Spinal cord (tissue), 10 donors: Measurements from ENCODE around the gene UNC119B. TPM values are rescaled to one million over a fixed set of nuclear protein-coding genes. Genes with fewer than 3 reads are reported as not detected.

Source experiments
- DNase-seq, 6 donors: peaks; one replicate each; pipeline versions ENCODE4 v3.0.0 to v3.0.0-alpha.2; 2013 to 2015; ENCODE audit warnings: low spot score in 6 of 6, low read depth in 4 of 6
- H3K27ac ChIP-seq: one replicate; pipeline ENCODE4 v1.5.1; 2013; ENCODE audit warnings: low read depth, low read length, control low read depth
- H3K27me3 ChIP-seq: one replicate; pipeline ENCODE4 v1.6.1; 2013; ENCODE audit warnings: low read length; ENCODE audit not compliant: control insufficient read depth, insufficient read depth
- H3K36me3 ChIP-seq: one replicate; pipeline ENCODE4 v1.6.1; 2013; ENCODE audit warnings: low read length; ENCODE audit not compliant: control insufficient read depth, insufficient read depth
- H3K4me1 ChIP-seq: one replicate; pipeline ENCODE4 v1.6.1; 2013; ENCODE audit warnings: low read length; ENCODE audit not compliant: control insufficient read depth, insufficient read depth
- H3K4me3 ChIP-seq: one replicate; pipeline ENCODE4 v1.5.1; 2013; ENCODE audit warnings: low read depth, low read length, control low read depth
- H3K9me3 ChIP-seq: one replicate; pipeline ENCODE4 v1.6.1; 2013; ENCODE audit warnings: low read length; ENCODE audit not compliant: control insufficient read depth, insufficient read depth
- WGBS: methylation state at CpG from one replicate; pipeline ENCODE4 v1.1.5; 2013; ENCODE audit warnings: missing lambda C conversion rate; ENCODE audit not compliant: insufficient coverage; 5-methylcytosine and 5-hydroxymethylcytosine counted together
- polyA plus RNA-seq, 2 donors: library from polyadenylated mRNA; unstranded; fragments of 120-200 nt; gene quantifications; one replicate each; pipeline ENCODE4 v1.2.1, GENCODE V29; 2013; ENCODE audit not compliant: insufficient read length in 2 of 2
- total RNA-seq, 2 donors: library from RNA; depleted of rRNA in 1 of 2; stranded (reverse); fragments of 120-200 nt in 1 of 2; fragments of >200 nt in 1 of 2; gene quantifications; one replicate each; pipeline versions ENCODE4 v1.2.3 to v1.2.4, GENCODE V29; 2013 to 2014
- donor health status: healthy.

The UNC119B gene
- total and polyA plus RNA-seq, 4 donors: 19.1 to 41.9 (median 33.0) TPM

GRCh38 chr12:120759591-120760348, 49.5 kb downstream of the UNC119B start:
- Histone ChIP-seq H3K27ac (no peak overlapping the region), H3K36me3 (peaks cover 28% of the 10 kb centered on the region), H3K9me3 (no peaks in the 10 kb centered on the region), H3K27me3 (no peaks in the 10 kb centered on the region), H3K4me3 (no peak overlapping the region), H3K4me1 (peaks cover 13% of the 10 kb centered on the region)
- peak in 1 of 6 donors; percentile 84 for DNase-seq
- WGBS: 79% methylated on average over 20 of the region's 27 CpGs

DNA sequence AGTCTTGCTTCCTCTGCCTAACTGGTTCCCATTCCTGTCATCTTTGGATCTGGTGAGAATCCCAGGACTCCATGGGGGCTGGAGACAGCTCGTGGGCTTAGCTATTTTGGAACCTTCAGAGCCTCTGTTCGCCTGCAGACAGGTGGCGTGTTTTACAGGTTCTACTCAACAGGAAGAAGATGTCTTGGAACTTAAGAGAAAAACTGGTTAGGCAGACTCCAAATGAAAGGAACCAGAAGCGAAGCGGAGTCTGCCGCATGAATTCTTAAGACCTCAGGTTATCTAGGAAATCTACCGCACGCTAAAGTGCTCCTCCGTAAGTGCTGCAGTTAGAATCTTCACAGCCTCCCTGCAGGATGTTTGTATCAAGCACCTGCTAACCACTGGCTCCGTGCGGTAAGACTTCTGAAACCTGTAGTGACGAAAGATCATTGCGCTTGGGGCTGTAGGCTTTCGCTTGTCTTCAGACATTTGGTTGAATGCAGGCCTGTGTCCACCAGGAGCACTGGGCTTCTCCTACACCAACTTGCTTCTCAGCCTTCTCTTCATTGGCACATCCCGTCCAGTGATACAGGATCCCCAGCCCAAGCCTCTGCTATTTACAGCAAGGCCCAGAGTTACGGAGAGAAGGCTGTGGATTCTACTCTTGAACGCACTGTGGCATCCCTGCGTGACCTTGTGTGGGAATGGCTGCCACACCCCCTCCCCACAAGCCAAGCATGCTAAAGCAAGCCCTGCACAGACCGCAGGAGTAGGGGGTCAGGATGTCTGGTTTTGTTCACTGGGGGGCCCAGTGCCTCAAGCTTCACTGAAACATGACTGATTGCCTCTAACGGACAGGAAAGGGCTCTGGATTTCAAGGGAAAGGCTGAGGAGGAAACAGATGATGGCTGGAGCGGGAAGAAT, 50.3 kb downstream of the UNC119B start:
- no peak for DNase-seq
- H3K27me3 ChIP-seq: no peaks in the 10 kb centered on the region
- WGBS: 89% methylated on average over 18 of the region's 21 CpGs
- H3K9me3 ChIP-seq: no peaks in the 10 kb centered on the region
- H3K4me3 ChIP-seq: no peak overlapping the region
- peaks cover 13% of the 10 kb centered on the region for H3K4me1 ChIP-seq
- peaks cover 35% of the 10 kb centered on the region for H3K36me3 ChIP-seq
- H3K27ac ChIP-seq: peak overlapping the region; percentile 58

DNA sequence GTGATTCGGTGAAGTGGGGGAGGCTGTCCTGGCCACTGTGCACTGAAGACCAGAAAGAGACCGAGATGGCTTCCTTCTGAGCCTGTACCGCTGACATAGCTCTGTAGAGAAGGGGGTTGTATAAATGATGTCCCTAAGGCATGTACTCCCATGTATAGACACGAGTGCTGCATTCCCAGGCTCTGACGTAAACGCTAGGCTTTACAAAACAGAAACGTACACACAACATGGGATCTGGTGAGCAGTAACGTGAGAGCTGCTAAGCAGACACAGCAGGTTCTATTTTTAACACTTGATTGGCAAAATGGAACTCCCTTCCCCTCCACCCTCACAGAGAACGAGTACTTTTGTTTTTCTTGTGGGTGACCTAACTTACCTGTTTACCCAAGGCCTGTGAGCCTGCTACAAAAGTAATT, 51.3 kb downstream of the UNC119B start:
- peaks cover 13% of the 10 kb centered on the region for H3K4me1 ChIP-seq
- peak in 1 of 6 donors; percentile 58 for DNase-seq
- peaks cover 44% of the 10 kb centered on the region for H3K36me3 ChIP-seq
- no peak overlapping the region for H3K4me3 ChIP-seq
- peak overlapping the region; percentile 58 for H3K27ac ChIP-seq
- H3K9me3 ChIP-seq: no peaks in the 10 kb centered on the region
- 60% methylated on average over 6 of the region's 9 CpGs for WGBS
- no peaks in the 10 kb centered on the region for H3K27me3 ChIP-seq

DNA sequence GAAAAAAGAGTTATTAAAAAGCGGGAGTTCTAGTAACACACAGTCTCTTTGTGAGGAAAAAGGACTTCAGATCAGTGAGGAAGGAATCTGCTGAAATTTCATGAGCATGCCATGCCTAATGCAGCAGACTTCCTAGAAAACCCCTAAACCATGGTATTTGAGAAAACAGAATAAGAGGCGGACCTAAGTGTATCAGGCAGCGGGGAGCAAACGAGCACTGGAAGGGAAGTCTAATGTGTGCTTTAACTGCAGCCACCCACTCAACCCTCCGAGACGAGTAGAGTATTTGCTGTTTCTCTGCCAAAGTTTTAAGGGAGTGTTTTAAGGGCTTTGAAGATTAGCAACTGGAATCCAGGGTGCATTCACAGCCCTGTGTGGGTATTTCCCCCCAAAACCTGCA, 51.8 kb downstream of the UNC119B start:
- Histone ChIP-seq H3K9me3 (no peaks in the 10 kb centered on the region), H3K27ac (peak overlapping the region; percentile 58), H3K4me1 (peaks cover 13% of the 10 kb centered on the region), H3K27me3 (no peaks in the 10 kb centered on the region), H3K4me3 (no peak overlapping the region), H3K36me3 (peaks cover 50% of the 10 kb centered on the region)
- no CpG with 5 or more reads among the region's 6 CpGs for WGBS
- peak in 1 of 6 donors; percentile 26 for DNase-seq

- no peak for DNase-seq
- Histone ChIP-seq H3K4me3 (no peak overlapping the region), H3K9me3 (no peaks in the 10 kb centered on the region), H3K36me3 (peaks cover 58% of the 10 kb centered on the region), H3K4me1 (peaks cover 13% of the 10 kb centered on the region), H3K27ac (no peak overlapping the region), H3K27me3 (no peaks in the 10 kb centered on the region)
- WGBS: 85% methylated on average over 3 of the region's 3 CpGs
Observed at GRCh38 chr12:120763250-120763649, 53.0 kb downstream of the UNC119B start.

GRCh38 chr12:120764816-120765215, 54.6 kb downstream of the UNC119B start:
- peaks cover 62% of the 10 kb centered on the region for H3K36me3 ChIP-seq

GRCh38 chr12:120766566-120766965, 56.3 kb downstream of the UNC119B start:
- Histone ChIP-seq H3K4me1 (peaks cover 14% of the 10 kb centered on the region), H3K36me3 (peaks cover 54% of the 10 kb centered on the region), H3K4me3 (no peak overlapping the region), H3K27ac (no peak overlapping the region), H3K27me3 (no peaks in the 10 kb centered on the region), H3K9me3 (no peaks in the 10 kb centered on the region)
- WGBS: 85% methylated on average over 2 of the region's 5 CpGs
- DNase-seq: no peak

More at GRCh38 chr12:120764816-120765215, 54.6 kb downstream of the UNC119B start:
- no peaks in the 10 kb centered on the region for H3K9me3 ChIP-seq
- 100% methylated on average over 4 of the region's 9 CpGs for WGBS
- DNase-seq: no peak
- H3K27me3 ChIP-seq: no peaks in the 10 kb centered on the region
- peaks cover 9% of the 10 kb centered on the region for H3K4me1 ChIP-seq
- no peak overlapping the region for H3K27ac ChIP-seq
- H3K4me3 ChIP-seq: no peak overlapping the region

GRCh38 chr12:120767071-120768024, 57.1 kb downstream of the UNC119B start:
- Histone ChIP-seq H3K9me3 (no peaks in the 10 kb centered on the region), H3K27ac (no peak overlapping the region), H3K4me3 (no peak overlapping the region), H3K36me3 (peaks cover 55% of the 10 kb centered on the region), H3K4me1 (peaks cover 15% of the 10 kb centered on the region), H3K27me3 (no peaks in the 10 kb centered on the region)
- peak in 1 of 6 donors; percentile 28 for DNase-seq
- 100% methylated on average over 6 of the region's 11 CpGs for WGBS

GRCh38 chr12:120771097-120771496, 60.8 kb downstream of the UNC119B start:
- Histone ChIP-seq H3K27ac (peak overlapping the region; percentile 35), H3K4me3 (no peak overlapping the region), H3K27me3 (no peaks in the 10 kb centered on the region), H3K36me3 (peaks cover 43% of the 10 kb centered on the region), H3K9me3 (no peaks in the 10 kb centered on the region), H3K4me1 (peaks cover 9% of the 10 kb centered on the region)
- DNase-seq: no peak
- 47% methylated on average over 11 of the region's 11 CpGs for WGBS
